NCI-H2081 (cell line): ENCODE data around the gene TMEM186.
"Not testable (repeated sequence)": the region's sequence is repeated elsewhere in the genome, so short reads cannot be mapped to it uniquely, and the experiment has no call there.

Experiments used
- DNase-seq, 2 experiments: peaks; one replicate each; lab custom pipeline; 2025; lab: John Stamatoyannopoulos, UW

The TMEM186 gene, protein sequence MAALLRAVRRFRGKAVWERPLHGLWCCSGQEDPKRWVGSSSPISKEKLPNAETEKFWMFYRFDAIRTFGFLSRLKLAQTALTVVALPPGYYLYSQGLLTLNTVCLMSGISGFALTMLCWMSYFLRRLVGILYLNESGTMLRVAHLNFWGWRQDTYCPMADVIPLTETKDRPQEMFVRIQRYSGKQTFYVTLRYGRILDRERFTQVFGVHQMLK

DNA sequence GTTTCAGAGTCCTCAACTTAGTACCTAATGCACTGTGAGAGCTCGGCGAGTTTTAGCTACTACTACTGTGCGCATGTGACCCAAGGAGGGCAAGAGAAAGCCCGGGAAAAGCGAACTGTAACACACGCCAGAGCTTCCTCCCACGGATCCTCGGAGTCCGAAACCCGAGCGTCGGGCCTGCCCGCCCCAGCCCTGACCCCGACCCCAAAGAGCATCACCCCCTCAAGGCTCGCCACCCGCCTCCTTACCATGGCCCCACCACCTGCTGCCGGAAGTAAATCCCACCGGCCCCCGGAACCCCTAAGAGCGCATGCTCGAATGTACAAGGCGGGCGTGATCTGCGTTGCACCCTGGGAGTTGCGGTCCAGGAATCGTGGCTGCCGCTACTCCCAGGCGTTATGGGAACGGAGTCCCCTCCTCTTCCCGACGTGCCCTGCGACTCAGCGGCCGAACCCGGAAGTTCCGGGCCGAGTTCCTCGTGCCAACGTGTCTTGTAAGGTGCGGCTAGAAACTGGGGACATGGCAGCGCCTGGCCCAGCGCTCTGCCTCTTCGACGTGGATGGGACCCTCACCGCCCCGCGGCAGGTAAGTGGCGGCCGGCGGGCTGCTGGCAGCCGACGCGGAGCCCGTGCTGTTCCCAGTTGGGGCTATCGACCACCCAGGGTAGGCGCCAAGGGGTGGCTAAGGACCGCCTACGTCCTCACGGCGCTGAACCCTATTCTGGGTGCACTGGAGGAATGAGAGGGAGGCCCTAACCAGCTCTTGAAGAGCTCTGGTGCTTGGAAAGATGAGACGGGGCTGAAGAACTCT, at the start of gene TMEM186, which contains the start of gene PMM2:
Gene TMEM186 (minus strand): TSS at position 276 of the 810 bp plus-strand sequence. CDS start 25 bp downstream, at position 251.
Gene PMM2 (plus strand): TSS at position 476 of the 810 bp plus-strand sequence. CDS start 44 bp downstream, at position 520.
- DNase-seq = peak; percentile 94 to 97

DNA sequence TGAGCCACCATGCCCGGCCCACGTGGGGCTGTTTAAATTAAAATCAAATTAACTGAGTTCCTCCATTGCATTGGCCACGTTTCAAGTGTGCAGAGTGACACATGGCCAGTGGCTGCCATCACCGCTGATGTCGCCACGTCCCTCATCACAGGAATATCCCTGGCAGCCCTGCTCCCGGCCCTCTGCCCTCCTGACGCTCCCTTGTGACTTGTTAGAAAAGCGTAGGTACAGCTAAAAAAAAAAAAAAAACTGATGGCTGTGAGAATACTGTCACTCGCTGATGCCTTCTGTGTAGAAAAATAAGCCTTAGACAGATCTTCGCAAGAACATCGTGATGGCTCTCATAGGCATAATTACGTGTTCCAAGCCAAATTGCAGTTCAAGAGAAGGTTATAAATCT, 49.7 kb upstream of the TMEM186 start:
- no peak for DNase-seq

DNA sequence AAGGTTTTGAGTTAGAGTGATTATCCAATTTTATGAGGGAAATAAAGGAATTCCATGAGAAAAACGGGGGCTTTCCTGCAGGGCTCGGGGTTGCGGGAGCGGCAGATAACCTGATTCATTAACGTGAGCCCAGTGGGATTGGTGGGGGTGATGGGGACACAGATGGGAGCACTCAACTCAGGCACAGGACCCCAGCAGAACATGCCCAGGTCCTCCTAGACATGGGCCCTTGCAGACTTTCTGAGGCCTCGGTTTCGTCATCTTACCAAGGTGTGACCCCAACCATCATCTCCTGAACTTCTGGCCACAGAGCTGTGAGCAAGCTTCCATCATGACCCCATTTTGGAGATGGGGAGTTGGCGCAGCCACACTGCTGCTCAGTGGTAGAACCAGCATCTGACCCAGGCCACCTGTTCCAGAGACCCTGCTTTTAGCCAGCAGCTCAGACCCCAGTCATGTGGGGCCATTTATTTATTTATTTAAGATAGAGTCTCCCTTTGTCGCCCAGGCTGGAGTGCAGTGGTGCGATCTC, 49.0 kb upstream of the TMEM186 start:
- DNase-seq = no peak

DNA sequence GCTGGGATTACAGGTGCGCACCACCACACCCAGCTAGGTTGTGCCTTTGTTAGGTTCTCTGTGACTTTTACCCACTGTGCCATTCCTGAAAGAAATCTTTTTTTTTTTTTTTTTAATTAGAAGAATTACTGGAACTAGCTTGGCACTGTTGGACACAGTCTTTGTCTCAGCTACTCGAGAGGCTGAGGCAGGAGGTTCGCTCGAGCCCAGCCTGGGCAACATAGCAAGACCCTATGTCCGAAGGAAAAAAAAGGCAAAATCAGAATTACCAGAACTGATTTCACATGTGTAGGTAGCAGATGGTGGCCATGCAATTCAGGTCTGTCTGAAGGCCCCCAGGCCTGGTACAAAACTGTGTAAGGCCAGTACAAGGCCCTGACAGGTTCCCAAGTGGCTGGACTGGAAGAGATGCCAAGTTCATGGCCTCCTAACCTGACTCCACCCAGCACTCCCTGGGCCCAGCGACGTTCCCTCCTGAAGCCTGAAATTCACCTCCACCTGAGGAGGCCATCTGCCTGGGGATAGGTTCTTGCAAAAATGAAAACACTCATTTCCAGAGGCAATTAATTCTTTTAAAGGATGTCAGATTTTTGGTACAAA, 48.4 kb upstream of the TMEM186 start:
- DNase-seq = no peak

DNA sequence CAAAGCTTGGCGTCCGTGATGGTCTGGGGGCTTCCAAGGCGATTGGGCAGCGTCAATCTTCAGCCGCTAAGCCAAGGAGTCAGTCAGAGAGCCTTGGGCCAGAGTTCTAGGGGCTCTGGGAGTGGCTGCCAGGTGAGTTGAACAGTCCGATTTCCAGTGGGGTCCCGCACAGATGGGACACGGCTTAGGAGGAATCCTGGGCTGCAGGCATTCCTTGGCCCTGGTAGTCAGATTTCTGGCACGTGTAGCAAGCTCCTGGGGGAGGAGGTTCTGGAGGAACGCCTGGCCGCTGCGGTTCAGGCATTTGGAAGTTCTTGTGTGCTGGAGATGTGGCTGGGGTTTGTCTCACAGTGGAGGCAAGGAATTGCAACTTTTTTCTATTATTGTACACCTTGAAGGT, 45.9 kb upstream of the TMEM186 start:
- not testable (repeated sequence) for DNase-seq

DNA sequence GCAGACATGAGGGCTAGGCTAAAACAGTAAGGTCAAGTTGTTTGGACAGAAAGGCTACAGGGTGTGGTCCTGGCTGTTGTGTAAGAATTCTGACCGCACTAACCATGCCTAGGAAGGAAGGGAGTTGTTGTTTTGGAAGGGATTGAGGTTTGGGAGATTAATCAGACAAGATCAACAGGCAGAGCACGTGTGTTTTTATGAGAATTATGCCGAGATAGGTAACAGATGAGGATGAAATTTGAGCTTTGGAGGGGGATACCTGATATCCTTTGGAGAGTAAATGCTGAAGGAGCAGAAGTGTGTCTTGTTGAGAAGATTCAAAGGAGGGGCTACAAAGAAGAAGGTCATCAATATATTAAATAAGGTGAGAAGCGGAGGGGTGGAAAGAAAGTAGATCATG, 44.6 kb upstream of the TMEM186 start:
- not testable (repeated sequence) for DNase-seq

DNA sequence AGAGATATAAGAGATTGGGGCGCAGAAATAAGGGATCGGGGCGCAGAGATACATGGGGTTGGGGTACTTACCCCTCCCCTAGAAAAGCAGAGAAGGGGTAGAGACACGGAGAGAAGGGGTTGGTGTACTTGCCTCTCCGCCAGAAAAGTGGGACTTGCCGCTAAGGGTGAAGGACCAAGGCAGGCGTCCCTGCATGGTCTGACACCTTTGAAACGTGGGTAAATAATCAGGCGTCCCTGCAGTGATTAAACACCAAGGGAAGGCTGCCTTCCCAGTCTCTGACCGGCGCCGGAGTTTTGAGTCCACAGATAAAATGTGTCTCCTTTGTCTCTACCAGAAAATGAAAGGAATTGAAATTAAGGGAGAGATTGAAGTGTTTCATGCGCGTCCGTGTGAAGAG, 40.2 kb upstream of the TMEM186 start:
- DNase-seq = not testable (repeated sequence)

DNA sequence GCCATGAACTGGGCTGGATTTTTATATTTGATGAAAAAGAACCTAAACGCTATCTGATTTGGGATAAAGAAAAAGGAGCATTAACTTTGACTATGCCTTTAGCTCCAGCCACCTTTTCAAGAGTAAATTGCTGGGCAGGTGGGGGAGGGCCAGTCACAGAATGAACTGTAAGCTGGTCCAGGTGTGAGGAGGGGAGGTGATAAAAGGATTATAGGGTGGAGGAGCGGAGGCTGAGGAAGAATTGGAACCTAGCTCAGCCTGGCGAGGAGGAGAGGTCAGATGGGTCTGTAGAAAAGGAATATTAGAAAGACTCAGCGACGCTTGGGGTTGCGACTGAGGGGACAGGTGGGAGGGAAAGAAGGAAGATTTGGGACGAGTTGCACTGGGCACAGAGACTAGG, 39.4 kb upstream of the TMEM186 start:
- DNase-seq = not testable (repeated sequence)

DNA sequence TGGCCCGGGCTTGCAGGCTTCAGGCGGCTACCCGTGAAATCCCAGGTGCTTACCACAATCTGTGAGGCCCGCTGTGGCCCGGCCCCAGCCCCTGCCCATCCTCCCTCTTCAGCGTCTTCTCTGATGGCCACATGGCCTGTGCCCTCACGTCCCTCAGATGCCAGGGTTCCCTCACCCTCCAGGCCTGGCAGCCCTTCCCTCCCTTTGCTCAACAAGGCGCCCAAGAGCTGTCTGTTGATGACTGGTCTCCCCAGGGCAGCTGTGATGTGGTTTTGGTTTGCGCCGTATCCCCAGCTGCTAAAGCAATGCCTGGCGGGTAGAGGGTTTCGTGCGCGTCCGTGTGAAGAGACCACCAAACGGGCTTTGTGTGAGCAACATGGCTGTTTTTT, 35.3 kb upstream of the TMEM186 start:
- no peak for DNase-seq

DNA sequence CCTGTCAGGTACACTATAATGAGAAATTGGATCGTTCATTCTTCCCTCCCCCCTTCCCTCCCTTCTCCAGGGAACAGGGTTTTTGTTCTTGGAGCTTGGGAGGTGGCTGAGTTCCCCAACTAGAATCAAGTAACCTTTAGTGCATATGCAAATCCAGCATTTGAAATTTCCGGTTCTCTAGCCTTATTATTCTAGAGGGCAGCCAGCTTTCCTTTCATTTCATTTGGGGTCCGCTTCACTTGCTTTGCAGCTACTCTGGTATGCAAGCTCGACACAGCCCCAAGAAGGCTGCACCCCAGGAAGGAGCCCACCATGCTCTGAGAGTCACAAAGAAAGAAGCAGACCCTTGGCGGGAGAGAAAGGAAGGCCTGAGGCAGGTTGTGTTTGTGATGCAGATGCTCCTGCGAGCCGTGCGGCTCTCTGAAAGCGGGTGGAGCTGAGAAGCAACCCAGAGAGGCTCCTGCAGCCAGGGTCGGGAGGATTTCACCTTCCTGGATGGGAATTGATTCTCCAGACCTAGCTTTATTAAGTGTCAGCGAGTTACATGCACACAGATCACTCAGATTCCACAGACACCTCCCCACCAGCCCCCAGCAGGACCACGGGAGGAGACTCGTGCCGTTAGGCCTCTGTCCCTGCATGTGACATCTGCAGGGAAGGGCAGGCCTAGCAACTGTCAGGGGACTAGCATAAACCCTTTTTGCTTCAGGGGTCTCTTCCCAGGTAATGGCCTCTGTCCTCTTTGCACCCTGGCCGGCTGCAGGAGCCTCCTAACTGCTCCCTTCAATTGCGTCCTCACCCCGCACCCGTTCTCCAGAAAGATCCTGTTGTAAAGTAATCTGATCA, 34.7 kb upstream of the TMEM186 start:
- no peak for DNase-seq

DNA sequence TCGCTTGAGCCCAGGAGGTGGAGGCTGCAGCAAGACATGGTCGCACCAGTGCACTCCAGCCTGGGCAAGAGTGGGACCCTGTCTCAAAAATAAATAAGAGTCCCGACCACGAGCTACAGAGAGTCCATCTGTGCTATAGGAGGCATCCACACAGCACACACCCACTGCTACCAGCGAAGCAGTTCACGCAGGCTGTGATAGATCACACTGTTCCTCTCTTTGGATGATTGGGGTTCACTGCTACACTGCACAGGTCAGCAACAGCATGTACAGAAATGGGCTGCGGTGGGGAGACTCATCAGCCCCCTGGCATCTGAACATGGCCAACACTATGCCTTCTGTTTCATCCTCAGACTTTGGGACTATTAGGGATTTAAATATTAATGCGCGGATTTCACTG, 34.0 kb upstream of the TMEM186 start:
- no peak for DNase-seq

DNA sequence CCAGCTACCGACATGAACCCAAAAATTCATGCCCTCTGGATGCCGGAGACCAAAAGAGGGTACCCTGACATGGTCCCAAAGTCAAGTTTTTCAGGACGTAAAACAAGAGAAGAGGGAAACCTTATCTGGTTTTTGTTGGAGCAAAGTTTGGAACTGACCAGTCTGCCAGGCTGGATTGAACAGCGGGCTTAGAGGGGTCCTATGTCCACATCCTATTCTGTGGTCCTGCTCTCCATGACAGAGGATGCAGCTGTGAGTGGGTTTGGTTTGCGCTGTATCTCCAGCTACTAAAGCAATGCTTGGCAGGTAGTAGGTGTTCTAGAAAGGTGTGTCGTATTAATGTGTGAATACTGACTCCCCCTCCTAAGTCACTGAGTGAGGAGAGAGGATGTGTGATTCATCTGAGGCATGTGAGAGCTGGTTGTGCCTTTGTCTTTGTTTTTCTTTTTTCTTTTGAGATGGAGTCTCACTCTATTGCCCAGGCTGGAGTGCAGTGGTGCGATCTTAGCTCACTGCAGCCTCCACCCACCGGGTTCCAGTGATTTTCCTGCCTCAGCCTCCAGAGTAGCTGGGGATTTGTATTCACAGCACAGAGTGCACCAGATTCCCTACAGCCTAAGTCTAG, 31.2 kb upstream of the TMEM186 start:
- DNase-seq = no peak

DNA sequence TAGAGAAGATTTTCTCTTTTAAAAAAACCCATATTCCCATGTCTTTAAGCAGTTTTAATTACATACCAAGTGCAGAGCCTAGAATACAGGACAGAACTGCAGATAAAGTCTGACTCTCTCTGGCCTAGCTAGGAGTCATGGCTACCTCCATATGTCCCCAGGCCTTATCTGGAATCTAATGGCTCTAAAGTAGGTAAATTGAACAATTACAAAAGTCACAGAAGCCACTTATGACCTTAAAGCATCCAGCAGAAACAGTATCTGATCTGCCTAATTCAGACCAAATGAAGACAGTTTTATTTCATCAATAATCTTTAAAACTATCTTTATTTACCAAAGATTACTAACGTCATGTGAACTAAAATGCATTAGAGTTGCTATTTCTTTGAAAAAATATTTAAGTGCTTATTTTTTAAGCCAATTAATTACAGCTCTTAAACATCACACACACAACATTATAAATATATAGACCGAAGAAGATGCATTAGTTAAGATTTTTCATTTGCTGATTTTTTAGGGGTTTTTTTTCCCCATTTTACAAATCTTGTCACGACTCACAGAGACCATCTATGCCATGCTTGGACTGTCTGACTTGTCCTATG, 28.9 kb upstream of the TMEM186 start:
- DNase-seq = no peak

DNA sequence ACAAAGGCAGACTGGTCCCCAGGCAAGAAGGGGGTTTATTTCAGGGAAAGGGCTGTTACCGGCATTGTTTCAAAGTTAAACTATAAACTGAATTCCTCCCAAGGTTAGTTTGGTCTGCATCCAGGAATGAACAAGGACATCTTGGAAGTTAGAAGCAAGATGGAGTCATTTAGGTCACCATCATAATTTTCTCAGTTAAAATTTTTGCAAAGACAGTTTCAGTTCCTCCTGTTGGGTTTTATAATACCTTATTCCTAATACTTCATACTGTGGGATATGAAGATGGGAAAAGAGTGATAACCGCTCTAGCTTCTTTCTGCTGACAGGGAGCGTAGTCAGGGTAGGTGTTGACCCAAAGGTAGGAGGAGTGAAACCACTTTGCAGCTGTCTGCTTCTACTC, 25.0 kb upstream of the TMEM186 start:
- no peak for DNase-seq

DNA sequence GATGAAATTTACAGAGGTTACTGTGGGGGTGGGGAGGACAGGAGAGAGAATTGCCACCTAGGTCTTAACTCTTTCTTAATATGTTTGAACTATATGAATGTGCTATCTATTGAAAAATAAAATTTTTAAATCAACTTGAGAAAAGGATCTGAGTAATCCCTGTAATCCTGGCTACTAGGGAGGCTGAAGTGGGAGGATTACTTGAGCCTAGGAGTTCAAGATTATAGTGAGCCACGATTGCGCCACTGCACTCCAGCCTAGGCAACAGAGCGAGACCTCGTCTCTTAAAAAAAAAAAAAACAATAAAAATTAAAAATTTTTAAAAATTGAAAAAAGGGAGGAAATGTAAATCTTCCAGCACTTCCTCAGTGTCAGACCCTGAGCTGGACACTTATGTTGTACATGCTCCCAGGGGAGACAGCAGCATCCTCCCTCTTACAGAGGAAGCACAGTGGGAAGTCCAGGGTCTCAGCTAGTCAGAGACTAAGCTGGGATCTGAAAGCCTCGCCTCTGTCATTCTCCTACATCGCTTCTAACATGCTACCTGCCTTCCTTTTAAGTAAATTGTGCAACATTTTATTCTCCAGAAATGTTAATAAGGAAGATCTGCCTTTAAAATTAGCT, 22.1 kb upstream of the TMEM186 start:
- DNase-seq = no peak

DNA sequence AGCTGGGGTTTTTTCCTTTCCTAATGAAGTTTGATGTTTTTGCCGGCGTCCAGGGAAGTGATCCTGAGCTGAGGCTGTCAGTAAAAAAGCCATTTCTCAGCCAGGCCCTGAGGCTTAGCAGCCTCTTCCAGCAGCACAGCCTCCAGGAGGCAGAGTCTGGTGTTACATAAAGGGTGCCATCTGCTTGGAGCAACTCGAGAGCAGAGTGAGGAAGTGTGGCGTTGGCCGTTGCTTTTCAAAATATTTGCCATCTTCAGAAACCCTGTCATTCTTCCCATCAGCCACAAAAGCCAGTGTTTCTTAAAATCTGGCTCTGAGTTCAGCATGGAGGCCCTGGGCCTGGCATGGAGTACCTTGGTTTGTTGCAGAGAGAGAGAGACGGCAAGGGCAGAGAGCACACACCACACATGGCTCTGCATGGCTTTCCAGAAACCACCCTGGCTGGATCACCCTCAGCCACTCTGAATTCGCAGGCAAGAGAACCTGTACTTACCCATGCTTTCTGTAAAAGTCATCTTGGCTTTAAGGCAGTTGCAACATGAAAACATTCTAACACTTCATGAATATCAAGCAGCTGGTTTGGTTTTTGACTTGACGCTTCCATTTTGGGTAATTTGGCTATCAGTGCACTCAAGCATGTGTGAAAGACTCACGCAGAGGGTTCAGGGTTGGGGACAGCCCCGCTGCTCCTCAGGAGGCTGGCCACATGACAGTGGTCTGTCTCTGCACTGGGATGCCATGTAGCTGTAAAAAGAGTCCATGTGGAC, 21.2 kb upstream of the TMEM186 start:
- DNase-seq = no peak

DNA sequence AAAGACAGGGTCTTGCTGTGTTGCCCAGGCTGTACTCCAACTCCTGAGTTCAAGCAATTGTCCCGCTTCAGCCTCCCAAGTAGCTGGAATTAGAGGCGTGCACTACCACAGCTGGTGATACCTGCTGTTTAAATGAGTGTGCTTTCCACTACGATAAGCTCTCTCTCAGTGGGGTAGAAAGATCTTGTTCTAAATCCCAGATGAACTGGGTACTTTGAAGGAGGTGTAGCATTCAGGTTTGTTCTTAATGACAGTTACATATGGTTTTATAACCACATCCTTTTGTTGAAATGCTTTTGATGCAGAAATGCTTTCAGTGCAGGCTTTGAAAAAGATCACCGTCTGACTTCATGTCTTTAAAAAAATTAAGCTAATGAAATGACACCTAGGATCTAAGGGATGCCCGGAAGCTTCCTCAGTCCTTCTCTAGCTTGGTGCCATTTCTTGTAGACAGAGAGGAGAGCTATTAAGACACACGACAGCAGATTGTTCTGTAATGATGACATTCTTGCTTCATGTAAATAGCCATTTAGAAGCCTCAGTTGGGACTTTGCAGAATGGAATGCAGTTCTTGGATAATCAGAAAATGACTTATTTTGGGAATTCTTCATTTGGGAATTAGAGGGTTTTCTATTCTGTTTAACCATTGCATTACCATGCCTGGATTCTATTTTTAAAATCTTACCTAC, 19.7 kb upstream of the TMEM186 start:
- DNase-seq = no peak

DNA sequence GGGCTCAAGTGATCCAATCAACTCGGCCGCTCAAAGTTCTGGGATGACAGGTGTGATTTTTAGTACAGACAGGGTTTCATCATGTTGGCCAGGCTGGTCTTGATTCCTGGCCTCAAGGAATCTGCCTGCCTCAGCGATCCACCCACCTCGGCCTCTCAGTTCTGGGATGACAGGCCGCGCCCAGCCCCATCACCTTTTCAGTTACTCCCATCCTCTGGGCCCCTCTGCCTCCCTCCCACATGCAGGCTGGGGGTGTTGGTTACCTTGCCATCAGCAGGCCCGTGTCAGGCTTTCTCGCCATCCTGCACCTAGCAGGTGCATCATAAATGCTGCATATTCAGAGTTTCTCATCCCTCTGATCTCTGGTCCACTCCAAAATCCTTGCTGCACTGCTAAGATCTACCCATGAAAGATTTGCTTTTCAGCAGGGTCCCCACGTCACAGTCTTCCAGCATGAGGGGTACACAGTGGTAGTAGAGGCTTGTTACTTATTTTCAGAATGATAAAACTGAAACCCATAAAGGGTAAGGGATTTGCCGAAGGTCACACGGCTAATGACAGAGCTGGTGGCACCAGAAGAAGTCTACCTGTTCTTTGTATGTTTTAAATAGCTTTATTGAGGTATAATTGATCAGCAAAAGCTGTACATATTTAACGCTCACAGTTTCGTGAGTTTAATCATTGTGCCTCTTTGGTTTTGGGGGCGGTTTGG, 16.8 kb upstream of the TMEM186 start:
- no peak for DNase-seq
